ENCODE measurements around the gene MINAR2. TPM values are rescaled to one million over a fixed set of nuclear protein-coding genes. Genes with fewer than 3 reads are reported as not detected.

MINAR2 gene
- total and polyA plus RNA-seq, 4 donors = 0.09 TPM; not detected in 3

DNA sequence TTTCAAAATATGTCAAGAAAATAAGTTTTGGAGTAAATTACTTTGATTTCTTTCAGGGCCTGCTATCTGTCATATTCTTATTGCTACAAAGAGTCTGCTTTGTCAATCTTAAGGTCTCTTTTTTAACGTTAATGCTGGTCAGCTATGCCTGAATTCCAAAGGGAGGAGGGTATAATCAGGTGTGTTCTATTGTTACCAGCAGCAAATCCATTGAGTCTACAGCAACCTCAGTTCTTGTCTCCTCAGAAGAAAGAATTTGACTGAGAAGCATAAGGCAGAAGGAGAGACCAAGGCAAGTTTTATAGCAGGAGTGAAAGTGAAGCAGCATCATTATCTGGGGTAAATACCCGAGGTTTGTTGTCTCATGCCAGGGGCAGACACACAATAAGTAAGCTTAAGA lies 23.7 kb upstream of the MINAR2 start:
- 36 to 51% methylated on average over 2 of the region's 2 CpGs for WGBS, 2 donors
- DNase-seq (no peak), ATAC-seq (ENCODE audit: insufficient read depth, low FRiP score) (no peak)
- Histone ChIP-seq H3K27me3 (ENCODE audit: control insufficient read depth in 3 of 3, insufficient read depth in 3 of 3, low read length in 2 of 3) (no peaks in the 10 kb centered on the region), H3K9me3 (ENCODE audit: control insufficient read depth in 4 of 4, insufficient read depth in 3 of 4, low read length in 3 of 4) (no peaks in the 10 kb centered on the region), H3K27ac (ENCODE audit: low read depth in 1 of 2, low read length in 1 of 2) (no peak overlapping the region), H3K36me3 (ENCODE audit: control insufficient read depth in 4 of 4, insufficient read depth in 4 of 4, low read length in 4 of 4) (no peaks in the 10 kb centered on the region), H3K4me1 (ENCODE audit: control insufficient read depth in 5 of 5, insufficient read depth in 5 of 5, low read length in 5 of 5) (no peaks in the 10 kb centered on the region), H3K4me3 (no peak overlapping the region), H3K9ac (ENCODE audit: insufficient read depth in 1 of 2, low read length in 2 of 2) (no peak overlapping the region)
- TF ChIP-seq, protein P1, sequence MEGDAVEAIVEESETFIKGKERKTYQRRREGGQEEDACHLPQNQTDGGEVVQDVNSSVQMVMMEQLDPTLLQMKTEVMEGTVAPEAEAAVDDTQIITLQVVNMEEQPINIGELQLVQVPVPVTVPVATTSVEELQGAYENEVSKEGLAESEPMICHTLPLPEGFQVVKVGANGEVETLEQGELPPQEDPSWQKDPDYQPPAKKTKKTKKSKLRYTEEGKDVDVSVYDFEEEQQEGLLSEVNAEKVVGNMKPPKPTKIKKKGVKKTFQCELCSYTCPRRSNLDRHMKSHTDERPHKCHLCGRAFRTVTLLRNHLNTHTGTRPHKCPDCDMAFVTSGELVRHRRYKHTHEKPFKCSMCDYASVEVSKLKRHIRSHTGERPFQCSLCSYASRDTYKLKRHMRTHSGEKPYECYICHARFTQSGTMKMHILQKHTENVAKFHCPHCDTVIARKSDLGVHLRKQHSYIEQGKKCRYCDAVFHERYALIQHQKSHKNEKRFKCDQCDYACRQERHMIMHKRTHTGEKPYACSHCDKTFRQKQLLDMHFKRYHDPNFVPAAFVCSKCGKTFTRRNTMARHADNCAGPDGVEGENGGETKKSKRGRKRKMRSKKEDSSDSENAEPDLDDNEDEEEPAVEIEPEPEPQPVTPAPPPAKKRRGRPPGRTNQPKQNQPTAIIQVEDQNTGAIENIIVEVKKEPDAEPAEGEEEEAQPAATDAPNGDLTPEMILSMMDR (IDR thresholded peaks at IDR 0.05; ENCODE audit: control extremely low read depth, extremely low read depth) = no peak

DNA sequence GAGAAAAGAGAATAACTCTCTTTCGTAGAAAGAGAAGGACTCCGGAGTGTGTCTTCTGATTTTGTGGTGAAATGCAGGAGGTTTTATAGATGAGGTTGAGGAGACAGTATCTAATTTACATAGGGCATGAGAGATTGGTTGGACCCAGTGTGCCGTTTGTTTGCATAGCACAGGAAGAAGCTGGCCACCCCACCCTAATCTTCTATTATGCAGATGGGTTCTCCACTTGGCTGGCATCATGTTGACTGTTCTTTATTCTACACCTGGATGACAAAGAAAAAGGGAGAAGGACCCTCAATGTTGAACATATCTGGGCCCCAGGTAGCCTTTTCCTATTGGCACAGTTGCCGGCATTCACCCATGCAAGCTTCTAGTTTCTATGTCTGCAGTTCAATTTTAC lies 23.2 kb upstream of the MINAR2 start:
- Histone ChIP-seq H3K27ac (ENCODE audit: low read depth in 1 of 2, low read length in 1 of 2) (no peak overlapping the region), H3K4me1 (ENCODE audit: control insufficient read depth in 5 of 5, insufficient read depth in 5 of 5, low read length in 5 of 5) (no peaks in the 10 kb centered on the region), H3K36me3 (ENCODE audit: control insufficient read depth in 4 of 4, insufficient read depth in 4 of 4, low read length in 4 of 4) (no peaks in the 10 kb centered on the region), H3K4me3 (no peak overlapping the region), H3K9me3 (ENCODE audit: control insufficient read depth in 4 of 4, insufficient read depth in 3 of 4, low read length in 3 of 4) (no peaks in the 10 kb centered on the region), H3K27me3 (ENCODE audit: control insufficient read depth in 3 of 3, insufficient read depth in 3 of 3, low read length in 2 of 3) (no peaks in the 10 kb centered on the region), H3K9ac (ENCODE audit: insufficient read depth in 1 of 2, low read length in 2 of 2) (no peak overlapping the region)
- 91 to 93% methylated on average over 4 of the region's 4 CpGs for WGBS, 2 donors
- DNase-seq (no peak), ATAC-seq (ENCODE audit: insufficient read depth, low FRiP score) (no peak)
- TF ChIP-seq, protein P1 (IDR thresholded peaks at IDR 0.05; ENCODE audit: control extremely low read depth, extremely low read depth) = no peak

DNA sequence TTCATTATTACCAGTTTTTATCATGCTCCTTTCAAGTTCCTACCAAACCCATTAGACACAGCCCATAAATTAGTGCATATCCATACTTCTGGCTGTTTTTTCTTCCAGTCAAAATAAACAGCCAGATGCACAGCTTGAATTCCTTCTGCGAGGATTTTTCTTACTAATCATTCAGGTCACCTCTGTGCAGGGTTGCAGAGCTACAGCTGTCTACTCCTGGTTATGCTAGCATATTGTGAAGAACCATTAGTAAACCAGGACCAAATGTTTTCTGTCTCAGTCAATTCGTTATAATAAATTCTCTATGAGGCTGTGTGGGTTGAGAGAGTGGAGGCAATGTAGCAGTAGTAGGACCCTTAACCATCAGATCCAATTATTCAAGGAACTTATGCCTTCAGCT lies 8.1 kb upstream of the MINAR2 start:
- H3K4me3 ChIP-seq = no peak overlapping the region
- ATAC-seq (ENCODE audit: insufficient read depth, low FRiP score) = no peak
- no peak overlapping the region for H3K9ac ChIP-seq (ENCODE audit: insufficient read depth in 1 of 2, low read length in 2 of 2)
- no peaks in the 10 kb centered on the region for H3K9me3 ChIP-seq (ENCODE audit: control insufficient read depth in 4 of 4, insufficient read depth in 3 of 4, low read length in 3 of 4)
- H3K27ac ChIP-seq (ENCODE audit: low read depth in 1 of 2, low read length in 1 of 2) = no peak overlapping the region
- TF ChIP-seq, protein P1 (IDR thresholded peaks at IDR 0.05; ENCODE audit: control extremely low read depth, extremely low read depth) = no peak
- H3K4me1 ChIP-seq (ENCODE audit: control insufficient read depth in 5 of 5, insufficient read depth in 5 of 5, low read length in 5 of 5) = peaks cover 0 to 4% (median 0%) of the 10 kb centered on the region in 5 donors
- no peaks in the 10 kb centered on the region for H3K36me3 ChIP-seq (ENCODE audit: control insufficient read depth in 4 of 4, insufficient read depth in 4 of 4, low read length in 4 of 4)
- no peaks in the 10 kb centered on the region for H3K27me3 ChIP-seq (ENCODE audit: control insufficient read depth in 3 of 3, insufficient read depth in 3 of 3, low read length in 2 of 3)
- peak in 2 of 3 donors; percentile 58 to 73 for DNase-seq
- WGBS, 2 donors = 59 to 73% methylated on average over 2 of the region's 2 CpGs

DNA sequence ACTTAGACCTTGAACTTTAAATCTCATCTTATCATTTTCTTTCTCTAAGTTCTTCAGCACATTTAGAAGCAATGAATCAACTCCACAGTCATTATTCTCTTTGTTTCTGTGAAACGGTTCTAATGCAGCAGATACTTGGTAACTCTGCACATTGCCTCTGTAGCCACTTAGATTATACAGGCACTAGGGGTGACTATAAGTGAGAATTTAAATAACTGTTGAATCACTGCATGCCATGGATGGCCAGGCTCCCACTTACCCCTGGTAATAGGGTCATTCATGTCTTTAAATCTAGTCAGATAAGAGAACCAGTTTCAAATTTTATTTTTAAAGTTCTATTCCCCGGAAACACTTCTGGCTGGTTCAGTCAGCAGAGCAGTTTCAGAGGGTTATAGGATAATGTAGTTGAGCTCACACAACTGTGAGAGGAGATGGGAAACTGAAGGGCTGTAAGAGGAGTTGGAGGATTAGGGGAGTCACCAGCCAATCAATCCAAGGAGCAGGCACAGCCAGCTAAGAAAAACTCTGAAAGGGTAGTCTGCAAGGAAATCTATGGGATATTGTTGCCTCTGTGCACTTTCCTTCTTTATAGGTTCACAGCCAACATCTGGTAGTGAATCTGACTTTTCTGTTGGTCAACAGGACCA lies 4.2 kb upstream of the MINAR2 start:
- Histone ChIP-seq H3K4me3 (no peak overlapping the region), H3K27ac (ENCODE audit: low read depth in 1 of 2, low read length in 1 of 2) (no peak overlapping the region), H3K9me3 (ENCODE audit: control insufficient read depth in 4 of 4, insufficient read depth in 3 of 4, low read length in 3 of 4) (no peaks in the 10 kb centered on the region), H3K4me1 (ENCODE audit: control insufficient read depth in 5 of 5, insufficient read depth in 5 of 5, low read length in 5 of 5) (peaks cover 0 to 4% (median 0%) of the 10 kb centered on the region in 5 donors), H3K9ac (ENCODE audit: insufficient read depth in 1 of 2, low read length in 2 of 2) (no peak overlapping the region), H3K27me3 (ENCODE audit: control insufficient read depth in 3 of 3, insufficient read depth in 3 of 3, low read length in 2 of 3) (no peaks in the 10 kb centered on the region), H3K36me3 (ENCODE audit: control insufficient read depth in 4 of 4, insufficient read depth in 4 of 4, low read length in 4 of 4) (no peaks in the 10 kb centered on the region)
- 70 to 78% methylated on average over 2 of the region's 2 CpGs for WGBS, 2 donors
- TF ChIP-seq, protein P1 (IDR thresholded peaks at IDR 0.05; ENCODE audit: control extremely low read depth, extremely low read depth) = no peak
- no peak for ATAC-seq (ENCODE audit: insufficient read depth, low FRiP score)
- no peak for DNase-seq

Data from lung (tissue), 12 donors.